PC-3 (cell line): ENCODE results near the gene DIP2A. TPM values are rescaled to one million over a fixed set of nuclear protein-coding genes. Genes with fewer than 3 reads are reported as not detected.

Experiments used
- ATAC-seq: fragments of 200-7000 bp; cut with Tn5 transposase; 2 replicates; pipeline ENCODE4 v1.9.1; 2020; ENCODE audit warnings: mild to moderate bottlenecking, moderate library complexity
- BruUV-seq: library from RNA; stranded (reverse); fragments of 400-500 nt; replicated peaks from 2 replicates; lab custom pipeline; 2021; lab: Mats Ljungman, UMichigan
- CTCF ChIA-PET: fragments of 300-600 bp; sonication (Branson Sonifier 250); formaldehyde crosslinking; loops from one replicate; lab custom pipeline; 2022; ENCODE audit warnings: antibody characterized with exemption; lab: Charles Lee
- POLR2A ChIA-PET: fragments of 300-600 bp; sonication (Branson Sonifier 250); formaldehyde crosslinking; loops from one replicate; lab custom pipeline; 2022; ENCODE audit warnings: antibody characterized with exemption; ENCODE audit not compliant: unreplicated experiment; lab: Charles Lee
- DNase-seq: peaks from one replicate; pipeline ENCODE4 v3.0.0-alpha.2; 2015
- H2AFZ ChIP-seq: fragments of 300-600 bp; sonication (generic); 2 replicates; pipeline ENCODE4 v1.6.0; 2016; ENCODE audit warnings: antibody characterized with exemption, low read length
- H3F3A ChIP-seq: fragments of 300-600 bp; sonication (generic); one replicate; pipeline ENCODE4 v1.6.0; 2017; ENCODE audit warnings: antibody characterized with exemption, low read length, control low read depth, mild to moderate bottlenecking; ENCODE audit not compliant: unreplicated experiment
- H3K27ac ChIP-seq: fragments of 300-600 bp; sonication (generic); 2 replicates; pipeline ENCODE4 v1.5.1; 2016; ENCODE audit warnings: mild to moderate bottlenecking, low read length
- H3K27me3 ChIP-seq: fragments of 300-600 bp; sonication (generic); 2 replicates; pipeline ENCODE4 v1.6.1; 2016; ENCODE audit warnings: low read length, mixed read lengths
- H3K36me3 ChIP-seq: fragments of 300-600 bp; sonication (generic); 2 replicates; pipeline ENCODE4 v1.6.1; 2016; ENCODE audit warnings: low read depth, mixed run types, low read length, mixed read lengths
- H3K4me1 ChIP-seq: fragments of 300-600 bp; sonication (generic); 2 replicates; pipeline ENCODE4 v1.5.1; 2016; ENCODE audit warnings: low read length; ENCODE audit not compliant: insufficient read depth
- H3K4me2 ChIP-seq: fragments of 300-600 bp; sonication (generic); 2 replicates; pipeline ENCODE4 v1.6.0; 2016; ENCODE audit warnings: low read length
- H3K4me3 ChIP-seq: fragments of 300-600 bp; sonication (generic); 2 replicates; pipeline ENCODE4 v1.5.1; 2016; ENCODE audit warnings: mild to moderate bottlenecking, low read length, mixed read lengths
- H3K79me2 ChIP-seq: fragments of 300-600 bp; sonication (generic); 2 replicates; pipeline ENCODE4 v1.6.1; 2017; ENCODE audit warnings: low read length, mixed read lengths
- H3K9ac ChIP-seq: fragments of 300-600 bp; sonication (generic); 2 replicates; pipeline ENCODE4 v1.6.0; 2016; ENCODE audit warnings: mild to moderate bottlenecking, low read length
- H3K9me2 ChIP-seq: fragments of 300-600 bp; sonication (generic); replicated peaks from 2 replicates; pipeline ENCODE4 v1.6.1; 2016; ENCODE audit warnings: mixed run types, low read length, mixed read lengths
- H3K9me3 ChIP-seq: fragments of 300-600 bp; sonication (generic); 2 replicates; pipeline ENCODE4 v1.6.1; 2016; ENCODE audit warnings: low read length, mixed read lengths
- H4K20me1 ChIP-seq: fragments of 300-600 bp; sonication (generic); 2 replicates; pipeline ENCODE4 v1.6.1; 2016; ENCODE audit warnings: low read length, mixed read lengths
- EZH2 ChIP-seq: fragments of 300-600 bp; sonication (generic); IDR thresholded peaks from one replicate; pipeline ENCODE4 v1.6.1; 2017; ENCODE audit warnings: antibody characterized with exemption, mild to moderate bottlenecking, low read length; ENCODE audit not compliant: unreplicated experiment
- EZH2phosphoT487 ChIP-seq: fragments of 300-600 bp; sonication (generic); IDR thresholded peaks from 2 replicates; pipeline ENCODE4 v1.6.1; 2018; ENCODE audit warnings: mild to moderate bottlenecking, antibody characterized with exemption, low read length, borderline replicate concordance
- intact Hi-C: fragments of 100-400 bp; cut with micrococcal nuclease; formaldehyde crosslinking; loops from 2 replicates; pipeline ENCODE4 v1.9.0; 2023
- total RNA-seq: library from RNA; depleted of rRNA; stranded (reverse); fragments of >200 nt; gene quantifications from 2 replicates; pipeline ENCODE4 v1.2.3, GENCODE V29; 2014
- TF ChIP-seq, protein P1 (sequence below): fragments of 300-600 bp; sonication (generic); conservative IDR thresholded peaks from 2 replicates; pipeline ENCODE4 v1.5.1; 2017; ENCODE audit warnings: antibody characterized with exemption, low read depth, mild to moderate bottlenecking, low read length

DIP2A gene
- total RNA-seq, 1 experiment from 2014 or later = 23.7 TPM

DNA sequence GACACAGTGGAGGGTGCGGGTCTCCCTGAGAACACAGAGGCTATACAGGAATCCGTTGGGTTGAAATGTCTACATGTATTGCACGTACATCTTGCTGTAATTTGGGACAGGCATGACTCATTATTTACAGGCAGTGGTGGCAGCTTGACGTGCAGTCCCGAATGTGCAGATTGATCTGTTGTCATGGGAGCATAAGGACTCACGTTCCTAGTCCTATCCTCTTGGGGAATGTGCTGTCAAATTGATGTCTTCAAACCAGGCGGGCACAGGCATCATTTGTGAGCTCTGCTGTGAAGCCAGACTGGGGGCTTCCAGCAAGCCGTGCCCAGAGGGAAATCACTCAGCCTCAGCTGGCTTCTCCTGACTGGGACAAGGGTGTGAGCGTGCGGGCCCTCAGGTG is 105.7 kb downstream of the DIP2A start:
- TF ChIP-seq EZH2 = no peak
- no peak for TF ChIP-seq EZH2phosphoT487
- TF ChIP-seq, protein P1, sequence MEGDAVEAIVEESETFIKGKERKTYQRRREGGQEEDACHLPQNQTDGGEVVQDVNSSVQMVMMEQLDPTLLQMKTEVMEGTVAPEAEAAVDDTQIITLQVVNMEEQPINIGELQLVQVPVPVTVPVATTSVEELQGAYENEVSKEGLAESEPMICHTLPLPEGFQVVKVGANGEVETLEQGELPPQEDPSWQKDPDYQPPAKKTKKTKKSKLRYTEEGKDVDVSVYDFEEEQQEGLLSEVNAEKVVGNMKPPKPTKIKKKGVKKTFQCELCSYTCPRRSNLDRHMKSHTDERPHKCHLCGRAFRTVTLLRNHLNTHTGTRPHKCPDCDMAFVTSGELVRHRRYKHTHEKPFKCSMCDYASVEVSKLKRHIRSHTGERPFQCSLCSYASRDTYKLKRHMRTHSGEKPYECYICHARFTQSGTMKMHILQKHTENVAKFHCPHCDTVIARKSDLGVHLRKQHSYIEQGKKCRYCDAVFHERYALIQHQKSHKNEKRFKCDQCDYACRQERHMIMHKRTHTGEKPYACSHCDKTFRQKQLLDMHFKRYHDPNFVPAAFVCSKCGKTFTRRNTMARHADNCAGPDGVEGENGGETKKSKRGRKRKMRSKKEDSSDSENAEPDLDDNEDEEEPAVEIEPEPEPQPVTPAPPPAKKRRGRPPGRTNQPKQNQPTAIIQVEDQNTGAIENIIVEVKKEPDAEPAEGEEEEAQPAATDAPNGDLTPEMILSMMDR = no peak
- Histone ChIP-seq H3K9ac (no peak overlapping the region), H3K36me3 (peaks cover 40% of the 10 kb centered on the region), H3K9me3 (no peaks in the 10 kb centered on the region), H3K27ac (no peak overlapping the region), H2AFZ (no peak overlapping the region), H3F3A (no peaks in the 10 kb centered on the region), H3K4me2 (no peak overlapping the region), H3K9me2 (no peaks in the 10 kb centered on the region), H3K79me2 (no peaks in the 10 kb centered on the region), H3K27me3 (no peaks in the 10 kb centered on the region), H4K20me1 (no peaks in the 10 kb centered on the region), H3K4me3 (no peak overlapping the region), H3K4me1 (no peaks in the 10 kb centered on the region; the same call in 1 of the 2 replicates)
- intact Hi-C loops = no loop called here
- ChIA-PET CTCF (no interaction called here), POLR2A (no interaction called here)
- ATAC-seq (peak; percentile 48), DNase-seq (peak; percentile 35)
- no TSS peak for BruUV-seq

DNA sequence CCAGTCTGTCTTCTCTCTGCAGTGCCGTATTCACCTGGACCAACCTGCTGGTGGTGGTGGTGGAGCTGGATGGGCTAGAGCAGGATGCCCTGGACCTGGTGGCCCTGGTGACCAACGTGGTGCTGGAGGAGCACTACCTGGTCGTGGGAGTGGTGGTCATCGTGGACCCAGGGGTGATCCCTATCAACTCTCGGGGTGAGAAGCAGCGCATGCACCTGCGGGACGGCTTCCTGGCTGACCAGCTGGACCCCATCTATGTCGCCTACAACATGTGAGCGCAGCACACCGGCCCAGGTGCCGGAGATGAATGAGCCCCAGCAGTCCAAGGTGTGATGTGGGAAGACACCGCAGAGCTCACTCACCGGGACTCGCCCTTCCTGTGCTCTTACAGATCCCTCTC is 108.7 kb downstream of the DIP2A start:
- TF ChIP-seq EZH2phosphoT487 (no peak), EZH2 (no peak)
- no peak overlapping the region for H3K4me2 ChIP-seq
- H3K9me3 ChIP-seq = no peaks in the 10 kb centered on the region; the same call in 1 of the 2 replicates
- no peak overlapping the region for H2AFZ ChIP-seq
- intact Hi-C loops = no loop called here
- DNase-seq (no peak), ATAC-seq (no peak)
- H3K9ac ChIP-seq = no peak overlapping the region
- H3K4me1 ChIP-seq = no peaks in the 10 kb centered on the region; the same call in 1 of the 2 replicates
- no peaks in the 10 kb centered on the region for H4K20me1 ChIP-seq
- no peaks in the 10 kb centered on the region for H3K27me3 ChIP-seq
- no peaks in the 10 kb centered on the region for H3K9me2 ChIP-seq
- H3K36me3 ChIP-seq = peaks cover 58% of the 10 kb centered on the region
- BruUV-seq = no TSS peak
- ChIA-PET POLR2A (no interaction called here), CTCF (no interaction called here)
- H3K27ac ChIP-seq = no peak overlapping the region
- H3K4me3 ChIP-seq = no peak overlapping the region
- H3K79me2 ChIP-seq = no peaks in the 10 kb centered on the region
- no peaks in the 10 kb centered on the region for H3F3A ChIP-seq

DNA sequence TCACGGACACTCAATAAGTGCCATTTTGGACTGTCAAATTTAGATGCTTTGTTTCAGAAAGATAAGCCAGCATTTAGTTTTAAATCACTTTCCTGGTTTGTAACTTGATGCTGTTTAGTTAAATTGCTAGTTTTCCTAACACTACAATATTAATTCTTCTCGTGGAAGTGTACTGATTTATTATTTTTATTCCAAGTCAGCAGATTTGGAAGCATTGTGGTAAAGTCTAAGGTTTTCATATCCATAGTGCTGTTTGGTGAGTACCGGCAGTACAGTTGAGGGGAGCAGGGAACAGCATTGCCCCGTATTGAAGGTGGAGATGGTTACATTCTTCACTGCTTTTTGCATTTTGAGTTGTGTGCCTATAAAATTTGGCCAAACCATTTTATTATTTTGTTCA is 109.9 kb downstream of the DIP2A start:
- Histone ChIP-seq H3K27ac (no peak overlapping the region), H3K9ac (no peak overlapping the region), H3K4me2 (no peak overlapping the region), H3F3A (no peaks in the 10 kb centered on the region), H3K79me2 (no peaks in the 10 kb centered on the region), H2AFZ (no peak overlapping the region), H3K36me3 (peaks cover 60% of the 10 kb centered on the region), H4K20me1 (no peaks in the 10 kb centered on the region), H3K9me2 (no peaks in the 10 kb centered on the region), H3K9me3 (no peaks in the 10 kb centered on the region; the same call in 1 of the 2 replicates), H3K4me3 (no peak overlapping the region), H3K4me1 (no peaks in the 10 kb centered on the region; the same call in 1 of the 2 replicates), H3K27me3 (no peaks in the 10 kb centered on the region)
- CTCF ChIA-PET = no interaction called here
- DNase-seq (no peak), ATAC-seq (no peak)
- intact Hi-C loops = no loop called here
- TF ChIP-seq EZH2phosphoT487 (no peak), EZH2 (no peak)
- TF ChIP-seq, protein P1 = no peak
- BruUV-seq = no TSS peak
- POLR2A ChIA-PET = no interaction called here
